B cell (primary cell): ENCODE results near the gene TERB2. TPM values are rescaled to one million over a fixed set of nuclear protein-coding genes. Genes with fewer than 3 reads are reported as not detected.
"Not testable (repeated sequence)": the region's sequence is repeated elsewhere in the genome, so short reads cannot be mapped to it uniquely, and the experiment has no call there.

Experiments
- ATAC-seq: fragments of 200-7000 bp; cut with Tn5 transposase; one replicate; pipeline ENCODE4 v1.10.0; 2021; ENCODE audit warnings: low read depth, mild to moderate bottlenecking, moderate number of reproducible peaks, moderate library complexity
- CTCF ChIA-PET: fragments of 350-600 bp; sonication (Branson Sonifier 250); formaldehyde crosslinking; loops from one replicate; lab custom pipeline; 2021; ENCODE audit warnings: antibody characterized with exemption, inconsistent platforms; lab: Charles Lee
- POLR2A ChIA-PET: fragments of 350-600 bp; sonication (Branson Sonifier 250); formaldehyde crosslinking; loops from one replicate; lab custom pipeline; 2021; ENCODE audit warnings: antibody characterized with exemption; lab: Charles Lee
- DNase-seq: peaks from one replicate; pipeline ENCODE4 v3.0.0; 2013
- H2AFZ ChIP-seq: 2 replicates; pipeline ENCODE4 v1.6.1; 2012; ENCODE audit warnings: mild to moderate bottlenecking, low read depth, low read length; ENCODE audit not compliant: insufficient read depth, poor library complexity, severe bottlenecking
- H3K27ac ChIP-seq, 2 donors: 1 replicate in 1 of 2; 2 replicates in 1 of 2; pipeline ENCODE4 v1.5.1; 2012 to 2013; ENCODE audit warnings: low read length in 2 of 2, mild to moderate bottlenecking in 2 of 2, moderate library complexity in 1 of 2
- H3K27me3 ChIP-seq, 4 experiments: fragments of 200-600 bp in 1 of 4; sonication (generic) in 1 of 4; replicated peaks in 1 of 4; 1 replicate in 2 of 4; 2 replicates in 2 of 4; pipeline versions ENCODE4 v1.6.1 to v1.7.0; 2013 to 2016; ENCODE audit warnings: low read length in 3 of 4, mild to moderate bottlenecking in 2 of 4, mixed read lengths in 1 of 4, moderate library complexity in 1 of 4; ENCODE audit not compliant: insufficient read depth in 4 of 4, control insufficient read depth in 3 of 4; ENCODE audit errors: control extremely low read depth in 1 of 4
- H3K36me3 ChIP-seq, 2 experiments: replicated peaks in 1 of 2; 1 replicate in 1 of 2; 2 replicates in 1 of 2; pipeline versions ENCODE4 v1.6.1 to v1.7.1; 2013; ENCODE audit warnings: low read length in 1 of 2; ENCODE audit not compliant: insufficient read depth in 2 of 2, control insufficient read depth in 1 of 2; ENCODE audit errors: control extremely low read depth in 1 of 2, extremely low read depth in 1 of 2
- H3K4me1 ChIP-seq, 2 donors: fragments of 200-600 bp in 1 of 2; sonication (generic) in 1 of 2; 1 replicate in 1 of 2; 2 replicates in 1 of 2; pipeline versions ENCODE4 v1.5.1 to v1.6.1; 2013 to 2017; ENCODE audit warnings: low read length in 2 of 2; ENCODE audit not compliant: control insufficient read depth in 2 of 2, insufficient read depth in 2 of 2
- H3K4me2 ChIP-seq: replicated peaks from 2 replicates; pipeline ENCODE3; 2012; ENCODE audit warnings: mild to moderate bottlenecking, low read depth, low read length; ENCODE audit not compliant: poor library complexity, severe bottlenecking
- H3K4me3 ChIP-seq, 5 experiments: fragments of 200-600 bp in 1 of 5; sonication (generic) in 1 of 5; 1 replicate in 3 of 5; 2 replicates in 2 of 5; pipeline versions ENCODE4 v1.5.1 to v1.7.0; 2011 to 2016; ENCODE audit warnings: low read length in 4 of 5, mild to moderate bottlenecking in 4 of 5, low read depth in 2 of 5, control low read depth in 1 of 5, moderate library complexity in 1 of 5; ENCODE audit not compliant: insufficient read depth in 1 of 5; ENCODE audit errors: control extremely low read depth in 1 of 5, extremely low read depth in 1 of 5
- H3K79me2 ChIP-seq: fragments of 200-600 bp; sonication (generic); one replicate; pipeline ENCODE4 v1.6.0; 2016; ENCODE audit warnings: low read length; ENCODE audit not compliant: control insufficient read depth, insufficient read depth
- H3K9ac ChIP-seq: fragments of 200-600 bp; sonication (generic); 2 replicates; pipeline ENCODE4 v1.6.1; 2017; ENCODE audit warnings: mild to moderate bottlenecking, low read length, moderate library complexity
- H3K9me3 ChIP-seq, 3 donors: one replicate each; pipeline versions ENCODE4 v1.6.1 to v1.7.1; 2013; ENCODE audit warnings: low read length in 2 of 3; ENCODE audit not compliant: control insufficient read depth in 2 of 3, insufficient read depth in 1 of 3; ENCODE audit errors: control extremely low read depth in 1 of 3
- H4K20me1 ChIP-seq: 2 replicates; pipeline ENCODE4 v1.6.0; 2012; ENCODE audit warnings: mild to moderate bottlenecking, low read length; ENCODE audit not compliant: insufficient read depth, control insufficient read depth, poor library complexity, severe bottlenecking
- H3K27ac Mint-ChIP-seq: one replicate; pipeline ENCODE4 v1.8.0; 2021; ENCODE audit warnings: mixed read lengths
- H3K27me3 Mint-ChIP-seq: one replicate; pipeline ENCODE4 v1.8.0; 2021; ENCODE audit warnings: mixed read lengths
- H3K4me1 Mint-ChIP-seq: one replicate; pipeline ENCODE4 v1.8.0; 2021; ENCODE audit warnings: mixed read lengths
- H3K4me3 Mint-ChIP-seq: one replicate; pipeline ENCODE4 v1.8.0; 2021; ENCODE audit warnings: mixed read lengths
- H3K9me3 Mint-ChIP-seq: one replicate; pipeline ENCODE4 v1.8.0; 2022; ENCODE audit warnings: mixed read lengths; ENCODE audit not compliant: insufficient read depth
- CTCF ChIP-seq: fragments of 200-600 bp; IDR thresholded peaks from one replicate; pipeline ENCODE4 v1.8.0; 2022; ENCODE audit warnings: antibody characterized with exemption, mild to moderate bottlenecking
- EZH2 ChIP-seq: IDR thresholded peaks from 2 replicates; pipeline ENCODE4 v1.6.1; 2012; ENCODE audit warnings: borderline replicate concordance, low read depth, mild to moderate bottlenecking, moderate library complexity, low read length; ENCODE audit not compliant: insufficient read depth, poor library complexity, severe bottlenecking
- WGBS: methylation state at CpG from one replicate; pipeline ENCODE4 v1.1.5; 2013; ENCODE audit warnings: missing lambda C conversion rate; ENCODE audit not compliant: insufficient coverage; 5-methylcytosine and 5-hydroxymethylcytosine counted together
- intact Hi-C: fragments of 100-400 bp; cut with micrococcal nuclease; formaldehyde crosslinking; loops from one replicate; pipeline ENCODE4 v1.10.0; 2022
- polyA plus RNA-seq: library from polyadenylated mRNA; depleted of rRNA; stranded (reverse); fragments of >200 nt; gene quantifications from 2 replicates; pipeline ENCODE4 v1.2.3, GENCODE V29; 2012
- total RNA-seq, 2 donors: library from RNA; stranded (reverse); fragments of 120-200 nt in 1 of 2; gene quantifications; 1 replicate in 1 of 2; 2 replicates in 1 of 2; pipeline versions ENCODE4 v1.2.3 to v1.2.4, GENCODE V29; 2013 to 2022

Gene TERB2
- total and polyA plus RNA-seq, 2 donors (not counting 1 experiment from before 2014, with no cell fraction given), result not detected

DNA sequence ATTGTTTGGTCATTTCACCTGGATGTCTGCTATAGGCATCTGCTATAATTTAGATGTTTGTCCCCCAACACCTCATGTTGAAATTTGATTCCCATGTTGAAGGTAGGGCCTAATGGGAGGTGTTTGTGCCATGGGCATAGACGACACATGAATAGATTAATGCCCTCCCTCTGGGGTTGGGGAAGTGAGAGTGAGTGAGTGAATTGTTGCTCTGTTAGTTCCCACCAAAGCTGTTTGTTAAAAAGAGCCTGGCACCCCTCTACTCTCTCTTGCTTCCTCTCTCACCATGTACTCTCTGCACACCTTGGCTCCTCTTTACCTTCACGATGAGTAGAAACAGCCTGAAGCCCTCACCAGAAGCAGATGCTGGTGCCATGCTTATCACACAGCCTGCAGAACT, 42.6 kb downstream of the TERB2 start:
- Histone ChIP-seq H3K9ac (no peak overlapping the region), H3K4me3 (no peak overlapping the region), H2AFZ (no peak overlapping the region), H3K9me3 (no peaks in the 10 kb centered on the region), H3K27ac (no peak overlapping the region), H3K36me3 (no peaks in the 10 kb centered on the region), H4K20me1 (no peaks in the 10 kb centered on the region), H3K27me3 (no peaks in the 10 kb centered on the region), H3K4me2 (no peak overlapping the region), H3K79me2 (no peaks in the 10 kb centered on the region), H3K4me1 (no peaks in the 10 kb centered on the region)
- ATAC-seq, result no peak
- Mint-ChIP-seq H3K27me3 (peaks cover 6% of the 10 kb centered on the region), H3K4me3 (no peak overlapping the region), H3K27ac (no peak overlapping the region), H3K9me3 (no peaks in the 10 kb centered on the region), H3K4me1 (peaks cover 1% of the 10 kb centered on the region)
- CTCF ChIA-PET, result interaction anchor here (0.6 kb wide), 1 partner anchor 119 kb away, joined by 3 read pairs; no protein-coding TSS in a partner anchor
- 88% methylated on average over 1 of the region's 2 CpGs for WGBS
- intact Hi-C loops, result no loop called here
- POLR2A ChIA-PET, result no interaction called here
- TF ChIP-seq EZH2, result no peak
- TF ChIP-seq CTCF, result no peak
- peak; percentile 6 for DNase-seq

- H3K4me1 Mint-ChIP-seq, H3K79me2 ChIP-seq, H3K9me3 Mint-ChIP-seq, H3K4me2 ChIP-seq, CTCF ChIA-PET, H3K9ac ChIP-seq, H3K27me3 Mint-ChIP-seq, H3K36me3 ChIP-seq, intact Hi-C loops, ATAC-seq, POLR2A ChIA-PET, H3K27ac ChIP-seq, H3K27ac Mint-ChIP-seq, H3K27me3 ChIP-seq, H2AFZ ChIP-seq, H3K4me3 ChIP-seq, H3K9me3 ChIP-seq, DNase-seq, H3K4me3 Mint-ChIP-seq, H3K4me1 ChIP-seq, H4K20me1 ChIP-seq: not testable (repeated sequence)
- 89% methylated on average over 1 of the region's 1 CpG for WGBS
Observed at GRCh38 chr15:45001180-45001579, 44.7 kb downstream of the TERB2 start.

GRCh38 chr15:45003731-45004410, 47.4 kb downstream of the TERB2 start:
- H3K4me2 ChIP-seq, H3K4me3 Mint-ChIP-seq, H3K36me3 ChIP-seq, ATAC-seq, DNase-seq, H3K27me3 ChIP-seq, H3K27ac Mint-ChIP-seq, H3K27me3 Mint-ChIP-seq, H4K20me1 ChIP-seq, H3K4me1 ChIP-seq, H3K79me2 ChIP-seq, H3K9me3 Mint-ChIP-seq, H3K9ac ChIP-seq, H3K27ac ChIP-seq, POLR2A ChIA-PET, intact Hi-C loops, H3K4me1 Mint-ChIP-seq, H2AFZ ChIP-seq, H3K9me3 ChIP-seq, H3K4me3 ChIP-seq: not testable (repeated sequence)
- no CpG with 5 or more reads among the region's 2 CpGs for WGBS
- CTCF ChIA-PET, result interaction anchor here (1.0 kb wide), 1 partner anchor 111 kb away, joined by 3 read pairs; no protein-coding TSS in a partner anchor
